VCaP (cell line): Measurements from ENCODE around the gene GRIN3A.
A peak's percentile ranks its signal among the peaks of the same experiment; 100 is the strongest.
"Not testable (repeated sequence)": the region's sequence is repeated elsewhere in the genome, so short reads cannot be mapped to it uniquely, and the experiment has no call there.

Experiments
- H3K27ac ChIP-seq: fragments of 450-650 bp; 2 replicates; pipeline ENCODE4 v1.5.1; 2017
- CTCF ChIP-seq: fragments of 450-650 bp; conservative IDR thresholded peaks from 2 replicates; pipeline ENCODE4 v1.5.1; 2017; ENCODE audit warnings: mild to moderate bottlenecking, moderate library complexity

GRIN3A gene

GRCh38 chr9:101739311-101739710 is 864 bp upstream of the GRIN3A start:
- H3K27ac ChIP-seq = no peak overlapping the region
- no peak for TF ChIP-seq CTCF

GRCh38 chr9:101737705-101738565 is 512 bp downstream of the GRIN3A start:
- H3K27ac ChIP-seq = peak overlapping the region; percentile 56
- TF ChIP-seq CTCF = no peak

GRCh38 chr9:101737165-101737704 is 1.2 kb downstream of the GRIN3A start:
- no peak for TF ChIP-seq CTCF
- no peak overlapping the region for H3K27ac ChIP-seq

- H3K27ac ChIP-seq = no peak overlapping the region
- no peak for TF ChIP-seq CTCF
Observed at GRCh38 chr9:101736717-101737116, 1.7 kb downstream of the GRIN3A start.

- H3K27ac ChIP-seq = no peak overlapping the region
- no peak for TF ChIP-seq CTCF
Observed at GRCh38 chr9:101731429-101731828, 7.0 kb downstream of the GRIN3A start.

GRCh38 chr9:101727612-101728524 is 10.6 kb downstream of the GRIN3A start:
- H3K27ac ChIP-seq = no peak overlapping the region
- TF ChIP-seq CTCF = peak; percentile 90

- H3K27ac ChIP-seq = not testable (repeated sequence)
Observed at GRCh38 chr9:101724271-101724670, 14.2 kb downstream of the GRIN3A start.
